HG02885 (cell line): ENCODE data around the gene ZYG11B.
"Not testable (repeated sequence)": the region's sequence is repeated elsewhere in the genome, so short reads cannot be mapped to it uniquely, and the experiment has no call there.

ENCODE experiments used
- ATAC-seq: cut with Tn5 transposase; IDR thresholded peaks from one replicate; pipeline ENCODE4 v1.9.1; 2021; ENCODE audit warnings: mild to moderate bottlenecking; ENCODE audit not compliant: unreplicated experiment, poor library complexity

Gene ZYG11B

GRCh38 chr1:52726265-52727113, at the start of gene ZYG11B:
TSS of gene ZYG11B (plus strand) at chr1:52726453. CDS start at chr1:52726654, 201 bp downstream.
- ATAC-seq, result peak; percentile 96

- ATAC-seq, result no peak
Observed at GRCh38 chr1:52677076-52677806, 49.0 kb upstream of the ZYG11B start.

DNA sequence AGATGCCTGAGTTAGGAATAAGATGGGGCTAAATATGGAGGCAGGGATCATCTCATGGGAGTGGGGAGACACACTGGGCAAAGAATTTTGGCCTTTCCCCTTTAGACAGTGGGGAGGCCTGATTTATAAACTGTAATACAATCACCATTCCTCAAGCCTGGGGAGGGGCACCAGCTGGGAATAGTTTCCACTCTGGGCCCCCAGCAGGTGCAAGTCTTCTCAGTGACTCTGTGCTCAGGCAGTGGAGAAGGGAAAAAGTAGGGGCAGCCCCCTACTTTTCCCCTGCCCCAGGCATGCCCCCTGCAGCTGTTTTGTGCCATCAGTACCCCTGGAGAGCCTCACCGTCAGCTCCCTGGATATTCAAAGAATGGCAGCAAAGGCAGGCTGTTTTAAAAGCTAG, 47.2 kb upstream of the ZYG11B start:
- no peak for ATAC-seq

GRCh38 chr1:52679498-52679897, 46.8 kb upstream of the ZYG11B start:
- ATAC-seq, result no peak

- no peak for ATAC-seq
Observed at GRCh38 chr1:52680353-52680752, 45.9 kb upstream of the ZYG11B start.

DNA sequence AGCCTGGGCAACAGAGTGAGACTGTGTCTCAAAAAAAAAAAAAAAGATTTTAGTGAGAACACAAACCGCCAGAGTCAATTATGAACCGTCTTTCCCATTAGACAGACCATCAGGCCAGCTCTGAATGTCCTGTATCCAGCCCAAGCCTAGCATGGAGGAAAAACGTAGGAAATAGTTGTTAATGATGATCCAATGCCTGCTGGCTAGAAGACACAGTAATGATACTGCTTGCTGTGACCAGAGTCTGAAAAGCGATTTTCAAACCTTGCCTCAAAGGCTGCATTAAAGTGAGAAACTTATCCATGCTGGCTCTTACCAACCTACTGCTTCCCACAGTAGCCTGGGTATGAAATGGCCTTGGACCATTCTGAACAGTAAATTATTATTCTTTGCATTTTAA, 45.1 kb upstream of the ZYG11B start:
- ATAC-seq, result no peak

- ATAC-seq, result no peak
Observed at GRCh38 chr1:52683367-52683940, 42.8 kb upstream of the ZYG11B start.

- ATAC-seq, result no peak
Observed at GRCh38 chr1:52684545-52684944, 41.7 kb upstream of the ZYG11B start.

GRCh38 chr1:52686261-52686751, 39.9 kb upstream of the ZYG11B start:
- peak; percentile 58 for ATAC-seq

DNA sequence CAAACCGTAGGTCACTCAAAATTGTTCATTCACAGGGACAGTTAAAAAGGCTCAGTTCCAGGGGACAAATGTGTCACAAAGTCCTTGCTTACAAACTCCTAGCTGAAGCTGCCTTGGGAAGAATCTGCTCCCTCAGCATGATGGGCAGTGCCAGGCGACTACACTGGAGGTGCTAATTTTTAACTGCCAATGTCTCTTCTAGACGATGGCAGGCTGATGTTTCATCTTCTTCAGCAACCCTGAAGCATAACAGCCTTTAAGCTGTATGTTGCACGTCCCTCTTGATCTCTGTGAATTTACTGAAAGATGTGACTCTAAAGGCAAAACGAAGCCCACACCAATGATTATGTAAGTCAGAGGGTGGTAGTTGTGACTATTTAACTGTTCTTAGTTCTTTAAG, 39.4 kb upstream of the ZYG11B start:
- ATAC-seq, result no peak

- no peak for ATAC-seq
Observed at GRCh38 chr1:52691821-52692220, 34.4 kb upstream of the ZYG11B start.

- no peak for ATAC-seq
Observed at GRCh38 chr1:52692697-52693096, 33.6 kb upstream of the ZYG11B start.

DNA sequence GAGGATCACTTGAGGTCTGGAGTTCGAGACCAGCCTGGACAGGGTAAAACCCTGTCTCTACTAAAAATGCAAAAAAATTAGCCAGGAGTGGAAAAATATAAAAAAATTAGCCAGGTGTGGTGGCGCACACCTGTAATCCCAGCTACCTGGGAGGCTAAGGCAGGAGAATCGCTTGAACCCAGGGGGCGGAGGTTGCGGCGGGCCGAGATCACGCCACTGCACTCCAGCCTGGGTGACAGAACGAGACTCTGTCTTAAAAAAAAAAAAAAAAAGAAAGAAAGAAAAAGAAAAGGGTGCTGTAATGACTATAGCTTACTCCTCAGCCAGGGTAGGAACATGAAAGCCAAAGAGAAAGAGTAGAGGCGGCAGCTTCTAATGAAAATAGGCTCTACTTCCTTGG, 32.9 kb upstream of the ZYG11B start:
- ATAC-seq, result not testable (repeated sequence)

GRCh38 chr1:52693843-52694242, 32.4 kb upstream of the ZYG11B start:
- no peak for ATAC-seq

DNA sequence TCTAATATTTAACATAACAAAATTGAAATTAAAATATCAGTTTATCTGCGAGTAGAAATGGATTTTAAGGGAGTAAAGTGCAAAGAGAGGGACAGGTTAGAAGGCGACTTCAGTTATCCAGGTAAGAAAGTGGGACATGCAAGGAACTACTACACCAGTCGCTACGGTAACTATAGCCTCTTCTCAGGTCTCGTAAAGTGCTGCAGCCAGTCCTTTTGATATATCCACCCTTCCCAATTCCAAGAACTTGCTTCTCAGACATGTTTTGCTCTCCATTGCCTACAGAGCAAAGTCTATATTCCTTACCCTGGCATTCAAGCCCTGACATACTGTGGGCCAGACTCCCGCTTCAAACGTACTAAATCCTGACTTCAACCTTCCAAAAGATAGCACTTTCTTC, 30.6 kb upstream of the ZYG11B start:
- no peak for ATAC-seq

- peak; percentile 61 for ATAC-seq
Observed at GRCh38 chr1:52697795-52698674, 28.2 kb upstream of the ZYG11B start, which contains the start of gene COA7. TSS of gene COA7 (minus strand) at chr1:52698347. CDS start at chr1:52698326, 21 bp downstream.

- peak; percentile 83 for ATAC-seq
Observed at GRCh38 chr1:52702886-52703787, 23.1 kb upstream of the ZYG11B start.

GRCh38 chr1:52706136-52706670, 20.1 kb upstream of the ZYG11B start:
- ATAC-seq, result no peak
